ENCODE results near the gene ARHGEF1.
"Not testable (repeated sequence)": the region's sequence is repeated elsewhere in the genome, so short reads cannot be mapped to it uniquely, and the experiment has no call there.

Gene ARHGEF1

DNA sequence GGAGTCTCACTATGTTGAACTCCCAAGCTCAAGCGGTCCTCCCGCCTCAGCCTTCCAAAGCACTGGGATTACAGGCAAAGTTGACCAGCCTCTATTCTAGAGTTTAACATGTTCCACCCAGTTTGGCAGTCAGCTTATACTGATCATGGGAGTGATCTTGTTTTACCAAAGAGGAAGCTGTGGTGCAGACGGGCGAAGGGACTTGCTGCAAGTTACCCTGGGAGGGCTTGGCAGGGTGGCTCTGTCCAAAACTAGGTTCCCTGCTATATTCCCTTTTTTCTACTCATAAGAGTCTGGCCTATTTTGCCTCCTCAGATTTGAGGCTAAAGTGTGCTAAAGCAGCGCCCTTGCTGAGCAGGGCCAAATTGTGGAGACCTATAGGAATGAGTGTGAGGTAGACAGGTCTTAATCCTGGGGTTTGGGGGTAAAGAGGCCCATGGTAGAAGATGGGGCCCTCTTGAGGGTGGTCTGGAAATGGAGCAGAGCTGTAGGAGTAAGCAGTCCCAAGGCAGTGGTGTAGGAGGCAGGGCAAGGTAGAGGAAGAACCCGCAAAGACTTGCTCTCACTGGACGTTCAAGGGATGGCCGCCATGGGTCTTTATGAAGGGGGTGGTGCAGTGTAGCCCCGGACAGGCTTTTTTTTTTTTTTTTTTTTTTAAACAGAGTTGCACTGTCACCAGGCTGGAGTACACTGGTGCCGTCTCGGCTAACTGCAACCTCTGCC is 19.6 kb upstream of the ARHGEF1 start:
- no peak for DNase-seq (ENCODE audit: low read depth)

DNA sequence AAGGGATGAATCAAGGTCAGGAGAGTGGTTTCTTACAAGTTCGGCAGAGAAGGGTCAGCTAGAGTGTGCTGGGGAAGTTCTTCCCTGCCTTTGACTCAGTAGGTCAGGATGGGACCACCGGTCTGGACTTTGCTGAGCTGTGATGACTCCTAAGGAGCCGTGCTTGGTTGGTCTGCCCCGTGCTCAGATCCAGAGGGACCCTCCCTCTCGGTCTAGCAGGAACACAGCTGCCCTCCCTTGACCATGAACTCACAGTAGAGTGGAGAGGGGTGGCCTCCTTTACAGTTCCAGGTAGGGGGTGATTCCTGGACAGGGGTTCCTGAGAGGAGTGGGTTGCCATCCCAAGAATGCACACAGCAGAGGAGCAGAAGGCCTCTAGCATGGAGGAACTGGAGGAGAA is 18.6 kb upstream of the ARHGEF1 start:
- no peak for DNase-seq (ENCODE audit: low read depth)

DNA sequence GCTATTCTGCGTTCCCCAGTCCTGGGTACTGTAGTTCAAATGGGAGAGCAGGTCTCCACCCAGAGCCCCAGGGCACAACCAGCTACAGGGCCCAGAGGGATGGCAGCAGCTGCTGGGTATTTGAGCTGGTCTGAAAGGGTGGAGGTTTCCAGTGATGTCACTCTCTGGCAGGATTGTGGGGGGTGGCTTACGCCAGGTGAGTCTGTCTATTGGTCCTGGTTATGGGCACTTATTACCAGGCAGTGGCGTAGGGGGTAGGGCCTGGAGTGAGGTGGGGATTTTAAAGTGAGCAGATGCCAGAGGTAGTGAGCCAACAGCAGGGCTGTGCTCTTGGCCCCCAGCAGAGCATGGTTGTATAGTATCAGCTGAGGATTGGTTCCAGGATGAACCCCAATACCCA is 16.7 kb upstream of the ARHGEF1 start:
- no peak for DNase-seq (ENCODE audit: low read depth)

DNA sequence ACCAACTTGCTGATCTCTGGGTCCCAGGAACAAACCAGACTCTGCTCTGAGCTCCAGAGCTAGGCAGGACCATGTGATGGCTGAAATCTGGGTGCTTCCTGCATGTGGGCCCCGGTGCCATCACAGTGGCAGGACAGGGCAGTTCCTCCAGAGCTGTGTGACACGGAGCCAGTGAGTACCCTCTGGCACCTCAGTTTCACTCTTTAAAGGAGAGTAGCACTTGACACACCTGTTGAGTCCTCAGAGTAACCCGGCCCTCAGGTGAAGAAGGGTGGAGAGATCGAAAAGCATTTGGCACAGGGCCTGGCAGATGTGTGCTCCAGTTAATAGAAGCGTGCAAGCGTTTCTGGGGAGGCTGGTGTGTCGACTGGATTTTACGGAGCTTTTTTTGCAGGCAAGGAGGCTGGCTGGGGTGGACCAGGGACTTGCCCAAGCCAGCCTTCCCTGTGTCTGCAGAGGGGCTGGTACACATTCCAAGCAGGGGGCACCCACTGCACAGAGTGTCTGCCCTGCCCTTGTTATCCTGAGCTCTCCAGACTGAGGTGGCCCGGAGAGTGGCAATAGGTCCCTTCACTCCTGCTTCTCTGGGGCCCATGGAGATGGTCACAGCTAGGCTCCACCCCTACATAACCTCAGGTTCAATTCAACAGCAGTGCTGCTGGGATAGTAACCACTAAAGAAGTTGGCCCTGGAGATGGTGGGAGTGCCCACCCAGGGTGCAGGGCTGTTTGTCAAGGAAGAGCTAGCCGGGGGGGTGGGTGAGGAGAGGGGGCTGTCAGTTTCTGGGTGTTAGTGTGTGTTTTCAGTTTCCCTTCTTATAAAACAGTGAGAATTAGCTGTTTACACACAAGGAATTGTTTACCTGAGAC is 14.6 kb upstream of the ARHGEF1 start:
- no peak for DNase-seq (ENCODE audit: low read depth)

DNA sequence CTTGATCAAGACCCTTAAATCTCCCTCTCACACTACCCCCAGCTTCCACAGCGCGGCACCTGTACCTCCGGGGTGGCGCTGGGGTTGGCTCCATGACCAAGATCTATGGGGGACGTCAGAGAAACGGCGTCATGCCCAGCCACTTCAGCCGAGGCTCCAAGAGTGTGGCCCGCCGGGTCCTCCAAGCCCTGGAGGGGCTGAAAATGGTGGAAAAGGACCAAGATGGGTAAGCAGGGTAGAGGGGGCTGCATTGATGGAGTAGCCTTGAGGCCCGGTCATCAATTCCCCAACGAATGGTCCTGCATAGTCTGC is 14.0 kb upstream of the ARHGEF1 start:
- DNase-seq (ENCODE audit: low read depth): no peak

DNA sequence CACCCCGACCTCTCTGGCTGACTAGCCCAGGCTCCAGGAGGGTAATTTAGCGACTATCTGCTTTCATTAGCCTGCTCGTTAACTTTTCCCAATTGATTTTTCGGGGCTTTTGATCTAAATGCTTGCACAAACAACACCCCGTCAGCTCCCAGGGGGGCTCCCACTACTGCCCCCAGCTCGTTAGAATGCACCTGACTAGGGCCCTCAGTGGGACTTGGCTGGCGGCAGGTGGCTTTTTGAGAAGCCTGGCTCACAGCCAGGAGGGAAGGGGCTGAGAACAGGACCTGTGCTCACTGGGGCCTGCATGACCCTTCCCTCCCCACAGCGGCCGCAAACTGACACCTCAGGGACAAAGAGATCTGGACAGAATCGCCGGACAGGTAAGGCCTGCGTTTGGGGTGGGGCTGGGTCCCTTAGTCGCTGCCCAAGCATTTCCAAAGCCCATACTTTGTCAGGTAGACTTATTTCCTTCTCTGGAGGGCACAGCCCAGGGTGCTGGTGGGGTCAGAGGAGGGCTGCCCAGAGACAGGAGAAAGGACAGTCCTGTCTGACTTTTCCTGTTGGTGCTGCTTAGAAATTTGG is 13.5 kb upstream of the ARHGEF1 start:
- DNase-seq (ENCODE audit: low read depth): no peak

DNA sequence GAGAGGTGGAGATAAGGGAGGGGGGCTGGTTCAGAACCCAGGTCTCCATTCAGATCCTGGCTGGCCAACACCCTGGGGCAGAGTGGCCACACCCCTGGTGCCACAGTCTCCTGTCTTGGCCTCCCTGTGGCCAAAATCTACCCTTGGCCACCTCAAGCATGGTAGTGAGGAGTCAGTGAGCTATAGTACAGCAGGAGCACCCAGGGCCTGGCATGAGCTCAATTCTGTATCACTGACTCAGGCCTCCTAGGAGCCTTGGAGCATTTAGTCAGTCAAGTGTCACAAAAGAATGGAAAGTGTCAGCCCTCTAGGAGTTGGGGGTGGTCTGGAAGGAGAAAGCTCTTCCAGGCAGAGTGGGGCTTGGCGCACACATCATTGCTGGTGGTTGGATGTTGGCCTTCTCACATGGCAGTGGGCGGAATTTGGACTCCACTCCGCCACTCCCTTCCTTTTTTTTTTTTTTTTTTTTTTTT is 12.5 kb upstream of the ARHGEF1 start:
- DNase-seq (ENCODE audit: low read depth): no peak

DNA sequence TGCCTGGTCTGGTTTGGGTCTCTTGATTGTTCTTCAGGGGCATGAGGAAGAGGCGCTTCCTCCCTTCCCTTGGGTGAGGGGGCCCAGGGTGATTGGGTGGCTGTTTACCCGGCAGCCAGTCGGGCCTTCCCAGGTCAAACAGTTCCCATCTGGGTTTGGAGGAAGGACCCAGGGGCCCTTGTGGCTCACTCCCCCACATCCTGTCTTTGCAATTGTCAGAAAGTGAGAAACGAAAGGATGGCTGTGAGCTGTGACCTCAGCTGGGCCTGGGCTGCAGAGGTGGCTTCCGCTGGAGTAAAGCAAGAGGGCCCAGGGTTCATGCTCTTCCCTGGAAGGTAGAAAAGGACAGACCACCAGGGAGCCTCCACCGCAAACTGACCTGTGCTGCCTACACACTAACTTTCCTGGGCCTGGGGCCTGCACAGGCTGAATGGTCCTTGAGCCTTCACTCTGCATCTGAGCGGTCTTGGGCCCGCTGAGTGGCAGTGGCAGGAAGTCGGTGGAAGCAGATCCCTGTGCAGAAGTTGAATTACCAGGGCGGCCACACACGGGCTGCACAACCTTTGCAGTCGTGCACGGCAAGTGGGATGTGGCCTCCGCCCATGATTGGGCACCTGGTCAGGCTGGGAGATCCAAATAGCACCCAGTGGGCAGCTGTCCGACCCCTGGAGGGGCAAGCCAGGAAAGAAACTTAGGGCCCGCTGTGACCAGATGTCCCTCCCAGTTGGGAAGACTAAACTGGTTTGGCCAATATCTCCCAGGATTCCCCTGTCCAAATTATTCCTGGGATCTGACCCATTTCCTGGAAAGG is 11.2 kb upstream of the ARHGEF1 start:
- DNase-seq (ENCODE audit: low read depth): no peak

DNA sequence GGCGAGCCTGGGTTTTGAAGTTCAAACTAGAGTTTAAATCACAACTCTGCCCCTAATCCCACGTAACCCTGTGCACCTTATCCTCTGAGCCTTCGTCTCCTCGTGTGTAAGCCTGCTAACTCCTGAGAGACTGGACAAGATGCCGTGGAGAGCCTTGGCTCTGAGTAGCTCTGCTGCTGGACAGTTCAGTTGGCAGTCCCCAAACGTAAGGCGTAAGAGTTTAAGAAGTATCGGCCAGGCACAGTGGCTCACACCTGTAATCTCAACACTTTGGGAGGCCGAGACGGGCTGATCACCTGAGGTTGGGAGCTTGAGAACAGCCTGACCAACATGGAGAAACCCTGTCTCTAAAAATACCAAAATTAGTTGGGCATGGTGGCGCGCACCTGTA is 10.6 kb upstream of the ARHGEF1 start:
- DNase-seq (ENCODE audit: low read depth): no peak

DNA sequence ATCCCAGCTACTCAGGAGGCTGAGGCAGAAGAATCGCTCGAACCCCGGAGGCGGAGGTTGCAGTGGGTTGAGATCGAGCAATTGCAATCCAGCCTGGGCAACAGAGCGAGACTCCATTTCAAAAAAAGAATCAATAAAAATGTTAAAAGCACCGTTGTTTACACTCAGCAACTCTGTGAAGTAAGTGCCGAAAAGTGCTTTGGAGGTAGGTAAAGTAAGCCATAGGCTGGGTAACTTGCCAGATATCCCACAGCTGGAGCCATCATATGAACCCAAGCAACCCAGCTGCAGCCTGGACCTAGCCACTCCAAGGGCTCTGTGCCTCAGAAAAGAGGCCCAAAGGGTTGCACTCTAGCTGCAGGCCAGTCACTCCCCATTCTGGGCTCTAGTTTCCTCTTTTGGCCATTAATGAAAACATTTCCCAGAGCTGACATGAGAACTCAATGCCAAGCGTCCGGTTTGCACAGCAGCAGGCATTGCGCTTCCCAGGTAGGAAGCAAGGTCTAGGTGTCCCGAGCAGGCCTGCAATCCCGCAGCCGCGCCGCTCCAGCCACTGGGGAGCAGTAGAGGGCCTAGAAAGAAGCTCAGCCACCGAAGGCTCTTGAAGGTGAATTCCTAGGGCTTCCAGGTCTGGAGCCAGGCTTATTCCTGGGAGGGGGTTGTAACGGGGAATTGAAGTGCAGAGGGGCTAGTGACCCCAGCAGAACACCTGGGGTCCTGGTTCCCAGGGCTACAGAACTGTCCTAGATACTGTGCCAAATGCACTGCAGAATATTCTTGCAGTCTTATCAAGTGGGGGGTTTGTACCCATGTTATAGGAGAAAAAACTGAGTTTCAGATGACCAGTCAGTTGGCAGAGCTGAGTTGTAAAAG is 10.0 kb upstream of the ARHGEF1 start:
- DNase-seq (ENCODE audit: low read depth): peak; percentile 22

DNA sequence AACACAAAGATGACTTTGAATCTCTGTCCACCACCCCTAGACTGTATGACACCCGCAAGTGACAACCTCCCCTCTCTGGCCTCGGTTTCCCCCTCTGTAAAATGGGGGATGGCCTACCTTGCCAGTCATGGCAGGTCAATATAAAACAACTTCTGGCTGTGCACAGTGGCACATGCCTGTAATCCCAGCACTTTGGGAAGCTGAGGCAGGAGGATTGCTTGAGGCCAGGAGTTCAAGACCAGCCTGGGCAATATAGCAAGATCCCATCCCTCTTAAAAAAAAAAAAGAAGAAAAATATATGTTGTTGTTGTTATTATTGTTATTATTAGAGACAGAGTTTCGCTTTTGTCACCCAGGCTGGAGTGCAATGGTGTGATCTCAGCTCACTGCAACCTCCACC is 7.0 kb upstream of the ARHGEF1 start:
- DNase-seq (ENCODE audit: low read depth): not testable (repeated sequence)

DNA sequence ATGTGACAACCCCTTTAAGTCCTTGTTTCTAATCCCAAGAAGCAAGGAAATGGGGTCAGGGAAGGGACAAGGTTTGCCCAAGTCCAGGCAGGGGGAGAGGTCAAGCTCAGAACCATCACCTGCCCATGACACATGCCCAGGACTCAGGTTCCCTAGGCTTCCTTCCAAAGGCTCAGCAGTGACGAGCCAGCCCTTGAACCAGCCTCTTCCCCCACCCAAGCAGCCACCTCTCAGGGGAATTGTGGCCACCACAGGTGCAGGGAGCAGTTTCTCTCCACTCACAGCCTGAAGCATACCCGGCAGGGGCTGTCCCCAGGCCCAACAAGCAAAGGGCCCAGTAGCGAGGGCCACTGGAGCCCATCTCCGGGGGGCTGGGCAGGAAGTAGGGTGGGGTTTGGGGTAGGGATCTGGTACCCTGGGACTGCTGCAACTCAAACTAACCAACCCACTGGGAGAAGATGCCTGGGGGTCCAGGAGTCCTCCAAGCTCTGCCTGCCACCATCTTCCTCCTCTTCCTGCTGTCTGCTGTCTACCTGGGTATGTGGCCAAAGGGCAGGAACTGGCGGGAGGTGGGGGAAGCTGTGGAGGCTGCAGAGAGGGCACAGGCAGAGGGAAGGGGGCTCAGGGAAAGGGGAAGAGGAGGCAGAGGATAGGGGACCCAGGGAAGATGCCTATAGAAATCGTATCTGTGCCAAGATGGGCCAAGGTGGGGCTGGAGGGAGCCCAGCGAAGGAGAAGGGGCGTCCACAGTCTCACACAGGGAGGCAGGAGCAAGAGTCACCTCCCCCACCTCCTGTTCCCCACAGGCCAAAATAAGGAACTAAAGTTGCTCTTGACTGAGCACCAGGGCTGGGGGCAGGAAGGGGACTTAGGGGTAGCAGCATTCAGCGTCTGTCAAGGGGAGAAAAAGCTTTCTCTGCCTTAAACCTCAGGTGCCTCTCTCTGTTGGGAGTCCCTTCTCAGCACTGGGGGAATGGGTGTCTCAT is 5.8 kb upstream of the ARHGEF1 start, which contains the start of gene CD79A:
Gene CD79A, plus strand, starts transcription at position 433 of the 986 bp plus-strand sequence. Its CDS starts 26 bp downstream, at position 459.
- DNase-seq (ENCODE audit: low read depth): no peak

DNA sequence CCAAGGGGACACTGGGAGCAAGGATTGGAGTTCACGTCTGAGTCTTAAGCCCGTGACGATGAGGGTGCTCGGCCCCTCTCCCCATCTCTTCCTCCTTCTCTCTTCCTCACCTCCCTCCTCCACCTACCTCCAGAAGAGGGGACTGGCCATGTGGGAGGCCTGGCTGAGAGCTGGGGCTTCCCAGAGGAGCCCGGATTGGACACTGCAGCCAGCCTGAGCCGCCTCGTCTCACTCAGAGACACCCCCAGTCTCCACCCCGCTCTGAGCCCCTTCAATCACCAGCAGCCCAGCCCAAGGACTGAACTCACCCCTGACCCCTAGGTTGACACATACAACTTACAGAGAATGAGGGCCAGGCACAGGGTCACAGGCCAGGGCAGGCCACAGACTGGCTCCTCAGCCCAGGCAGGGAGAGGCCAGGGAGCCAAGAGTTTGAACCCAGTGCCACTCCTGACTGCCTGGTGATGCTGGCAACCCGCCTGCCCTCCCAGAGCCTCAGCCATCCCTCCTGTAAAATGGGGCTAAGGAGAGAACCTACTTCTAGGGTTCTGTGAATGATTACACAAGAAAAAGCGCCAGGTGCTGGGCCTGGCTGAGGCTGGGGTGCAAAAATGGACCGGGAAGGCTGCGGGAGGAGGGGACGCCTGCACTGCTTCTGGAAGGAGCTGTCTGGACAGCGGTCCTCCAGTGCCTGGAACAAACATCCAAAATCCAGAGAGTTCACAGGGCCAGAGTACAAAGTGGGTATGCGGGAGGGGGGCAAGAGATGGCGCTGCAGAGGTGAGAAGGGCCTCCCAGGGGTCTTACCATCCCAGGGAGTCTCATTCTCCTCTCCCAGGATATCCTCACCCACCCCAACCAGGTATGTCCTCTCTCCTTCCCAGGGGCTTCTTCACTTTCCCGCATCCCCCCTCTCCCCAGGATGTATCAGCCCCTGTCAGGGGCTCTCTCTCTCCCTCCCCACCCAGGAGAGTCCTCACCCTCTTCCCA is 4.8 kb upstream of the ARHGEF1 start:
- DNase-seq (ENCODE audit: low read depth): no peak

DNA sequence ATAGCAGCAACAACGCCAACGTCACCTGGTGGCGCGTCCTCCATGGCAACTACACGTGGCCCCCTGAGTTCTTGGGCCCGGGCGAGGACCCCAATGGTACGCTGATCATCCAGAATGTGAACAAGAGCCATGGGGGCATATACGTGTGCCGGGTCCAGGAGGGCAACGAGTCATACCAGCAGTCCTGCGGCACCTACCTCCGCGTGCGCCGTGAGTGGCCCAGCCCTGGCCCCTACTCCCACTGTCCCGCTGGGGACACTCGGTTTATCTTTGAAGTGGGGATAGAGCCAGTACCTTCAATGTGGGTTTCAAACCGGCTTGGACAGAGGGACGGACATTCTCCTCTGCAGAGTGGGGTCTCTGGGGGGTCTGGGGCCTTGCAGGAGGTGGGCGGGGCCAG is 3.9 kb upstream of the ARHGEF1 start:
- no peak for DNase-seq (ENCODE audit: low read depth)

DNA sequence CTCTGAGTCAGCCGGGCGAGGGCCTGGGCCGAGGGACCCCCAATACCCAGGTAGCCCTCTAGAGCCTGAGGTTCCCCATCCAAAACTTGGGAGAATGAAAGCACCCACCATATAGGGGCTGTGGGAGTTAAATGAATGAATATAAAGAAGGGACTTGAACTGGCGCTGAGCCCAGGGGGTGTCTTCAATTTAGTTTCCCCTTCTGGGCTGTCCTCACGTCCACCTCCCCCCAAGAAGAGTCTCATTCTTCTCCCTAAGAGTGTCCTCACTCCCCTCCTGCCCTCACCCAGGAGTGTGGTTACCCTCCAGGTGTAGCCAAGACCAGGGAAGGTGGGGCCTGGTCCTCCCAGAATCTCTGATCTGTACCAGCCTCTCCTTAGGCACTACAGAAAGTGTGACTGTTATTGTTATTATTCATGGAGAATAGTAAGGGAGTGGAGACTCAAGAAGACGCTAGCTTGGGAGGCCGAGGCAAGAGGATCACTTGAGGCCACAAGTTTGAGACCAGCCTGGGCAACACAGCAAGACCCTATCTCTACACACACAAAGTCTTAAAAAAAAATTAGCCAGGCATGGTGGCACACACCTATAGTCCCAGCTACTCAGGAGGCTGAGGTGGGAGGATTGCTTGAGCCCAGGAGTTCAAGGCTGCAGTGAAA is 3.2 kb upstream of the ARHGEF1 start:
- DNase-seq (ENCODE audit: low read depth): no peak

DNA sequence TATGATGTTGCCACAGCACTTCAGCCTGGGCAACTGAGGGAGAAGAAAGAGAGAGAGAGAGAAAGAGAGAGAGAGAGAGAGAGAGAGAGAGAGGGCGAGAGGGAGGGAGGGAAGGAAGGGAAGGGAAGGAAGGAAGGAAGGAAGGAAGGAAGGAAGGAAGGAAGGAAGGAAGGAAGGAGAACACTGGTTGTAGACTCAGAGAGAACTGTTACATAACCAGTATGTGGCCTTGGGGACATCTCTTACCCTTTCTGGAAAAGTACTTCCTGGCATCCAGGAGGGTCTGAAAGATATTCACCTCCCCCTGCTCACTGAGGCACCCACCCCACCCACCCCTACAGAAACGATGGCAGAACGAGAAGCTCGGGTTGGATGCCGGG is 2.7 kb upstream of the ARHGEF1 start:
- no peak for DNase-seq (ENCODE audit: low read depth)

DNA sequence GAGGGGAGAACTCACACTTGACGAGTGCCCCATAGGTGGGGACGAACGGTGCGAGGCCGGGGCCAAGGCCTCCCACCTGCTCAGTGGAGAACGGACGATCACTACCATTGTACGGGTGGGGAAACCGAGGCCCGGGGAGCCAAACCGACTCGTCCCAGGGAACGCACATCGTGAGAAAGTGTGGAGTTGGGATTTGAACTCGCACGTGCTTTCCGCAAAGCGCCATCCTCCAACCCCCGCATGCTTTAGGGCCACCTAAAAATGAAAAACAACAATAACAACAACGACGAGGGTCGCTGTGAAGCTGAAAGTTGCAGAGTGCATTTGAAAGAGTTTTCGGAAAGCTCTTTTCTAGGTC is 458 bp downstream of the ARHGEF1 start:
- no peak for DNase-seq (ENCODE audit: low read depth)

Data from non-pigmented ciliary epithelial cell (primary cell).